ENCODE data around the gene ABAT. TPM values are rescaled to one million over a fixed set of nuclear protein-coding genes. Genes with fewer than 3 reads are reported as not detected.

The ABAT gene
- 10 to 100 TPM in 3 of 4 donors, 1 to 10 TPM in 1; 9.6 to 24.0 (median 21.3) TPM for total RNA-seq

GRCh38 chr16:8674413-8675022, at the start of gene ABAT:
ABAT (plus strand) TSS chr16:8674617; CDS start chr16:8735740, 61,123 bp downstream.
- peak within 1 kb of the TSS; percentile 68 to 83 (median 76) for H3K4me3 ChIP-seq
- H3K9me3 ChIP-seq: peaks cover 0 to 3% (median 0%) of the 10 kb centered on the region in 4 donors
- H3K27me3 ChIP-seq: no peaks in the 10 kb centered on the region
- H3K4me1 ChIP-seq: peaks cover 0 to 22% (median 12%) of the 10 kb centered on the region in 4 donors
- H3K27ac ChIP-seq: peak within 1 kb of the TSS; percentile 13 to 84 (median 63)
- TF ChIP-seq POLR2A (IDR thresholded peaks at IDR 0.05) (peak; percentile 30 to 70), EP300 (IDR thresholded peaks at IDR 0.05) (peak; percentile 26 to 83)
- TF ChIP-seq, protein P1, sequence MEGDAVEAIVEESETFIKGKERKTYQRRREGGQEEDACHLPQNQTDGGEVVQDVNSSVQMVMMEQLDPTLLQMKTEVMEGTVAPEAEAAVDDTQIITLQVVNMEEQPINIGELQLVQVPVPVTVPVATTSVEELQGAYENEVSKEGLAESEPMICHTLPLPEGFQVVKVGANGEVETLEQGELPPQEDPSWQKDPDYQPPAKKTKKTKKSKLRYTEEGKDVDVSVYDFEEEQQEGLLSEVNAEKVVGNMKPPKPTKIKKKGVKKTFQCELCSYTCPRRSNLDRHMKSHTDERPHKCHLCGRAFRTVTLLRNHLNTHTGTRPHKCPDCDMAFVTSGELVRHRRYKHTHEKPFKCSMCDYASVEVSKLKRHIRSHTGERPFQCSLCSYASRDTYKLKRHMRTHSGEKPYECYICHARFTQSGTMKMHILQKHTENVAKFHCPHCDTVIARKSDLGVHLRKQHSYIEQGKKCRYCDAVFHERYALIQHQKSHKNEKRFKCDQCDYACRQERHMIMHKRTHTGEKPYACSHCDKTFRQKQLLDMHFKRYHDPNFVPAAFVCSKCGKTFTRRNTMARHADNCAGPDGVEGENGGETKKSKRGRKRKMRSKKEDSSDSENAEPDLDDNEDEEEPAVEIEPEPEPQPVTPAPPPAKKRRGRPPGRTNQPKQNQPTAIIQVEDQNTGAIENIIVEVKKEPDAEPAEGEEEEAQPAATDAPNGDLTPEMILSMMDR (IDR thresholded peaks at IDR 0.05): no peak
- peak; percentile 77 to 83 for DNase-seq (ENCODE audit: low spot score in 2 of 2)
- peaks cover 0 to 10% (median 0%) of the 10 kb centered on the region in 3 donors for H3K36me3 ChIP-seq
- WGBS, 2 donors: 3 to 5% methylated on average over 19 to 27 of the region's 49 CpGs

DNA sequence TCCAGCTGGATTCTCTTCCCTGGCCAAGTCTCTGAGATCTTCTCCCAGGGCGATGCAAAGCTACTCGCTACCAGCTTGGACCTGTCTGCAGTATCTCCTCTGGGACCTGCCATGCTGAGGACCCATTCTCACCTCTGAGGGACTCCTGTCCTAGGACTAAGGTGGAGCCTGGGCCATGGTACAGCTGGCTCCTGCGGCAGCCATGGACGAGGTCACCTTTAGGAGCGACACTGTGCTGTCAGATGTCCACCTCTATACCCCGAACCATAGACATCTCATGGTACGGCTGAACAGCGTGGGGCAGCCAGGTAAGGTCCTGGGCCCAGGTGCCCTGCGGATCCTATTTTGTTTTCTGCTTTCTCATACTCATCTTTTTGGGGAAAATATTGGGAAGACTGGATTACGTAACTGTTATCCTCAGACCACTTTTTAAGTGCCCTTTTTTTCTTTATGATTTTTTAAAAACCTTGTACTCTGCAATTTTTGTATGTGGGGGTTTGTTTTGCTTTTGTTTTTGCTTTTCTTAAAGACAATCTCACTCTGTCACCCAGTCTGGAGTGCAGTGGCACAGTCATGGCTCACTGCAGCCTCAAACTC, 48.8 kb upstream of the ABAT start:
- no peak overlapping the region for H3K27ac ChIP-seq
- H3K9me3 ChIP-seq: no peaks in the 10 kb centered on the region
- no peaks in the 10 kb centered on the region for H3K27me3 ChIP-seq
- no peak overlapping the region for H3K4me3 ChIP-seq
- H3K36me3 ChIP-seq: peaks cover 0 to 54% (median 13%) of the 10 kb centered on the region in 3 donors
- DNase-seq (ENCODE audit: low spot score in 2 of 2): no peak
- TF ChIP-seq, protein P1 (IDR thresholded peaks at IDR 0.05): no peak
- no peak for TF ChIP-seq EP300 (IDR thresholded peaks at IDR 0.05)
- TF ChIP-seq POLR2A (IDR thresholded peaks at IDR 0.05): no peak
- H3K4me1 ChIP-seq: peaks cover 0 to 19% (median 7%) of the 10 kb centered on the region in 4 donors
- WGBS, 2 donors: 90 to 95% methylated on average over 10 of the region's 10 CpGs

DNA sequence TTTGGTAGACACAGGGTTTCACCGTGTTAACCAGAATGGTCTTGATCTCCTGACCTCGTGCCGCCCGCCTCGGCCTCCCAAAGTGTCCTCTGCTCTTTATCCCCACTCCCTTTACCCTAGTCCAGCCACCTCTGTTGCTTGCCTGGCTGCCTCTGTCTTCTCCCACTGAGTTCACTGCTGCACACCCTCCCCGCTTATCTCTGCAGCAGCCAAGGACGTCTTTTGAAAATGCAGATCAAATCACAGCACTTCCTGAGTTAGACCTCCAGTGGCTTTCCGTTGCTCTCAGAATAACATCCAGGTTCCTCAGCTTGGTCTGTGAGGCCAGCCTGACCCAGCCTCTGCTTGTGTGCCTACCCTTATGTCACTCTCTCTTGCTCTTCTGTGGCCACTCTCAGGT, 47.5 kb upstream of the ABAT start:
- peaks cover 0 to 25% (median 7%) of the 10 kb centered on the region in 4 donors for H3K4me1 ChIP-seq
- H3K27ac ChIP-seq: no peak overlapping the region
- no peak for DNase-seq (ENCODE audit: low spot score in 2 of 2)
- TF ChIP-seq POLR2A (IDR thresholded peaks at IDR 0.05) (no peak), EP300 (IDR thresholded peaks at IDR 0.05) (no peak)
- TF ChIP-seq, protein P1 (IDR thresholded peaks at IDR 0.05): no peak
- H3K36me3 ChIP-seq: peaks cover 3 to 67% (median 21%) of the 10 kb centered on the region in 3 donors
- 95% methylated on average over 8 of the region's 8 CpGs for WGBS, 2 donors
- no peak overlapping the region for H3K4me3 ChIP-seq
- H3K27me3 ChIP-seq: no peaks in the 10 kb centered on the region
- H3K9me3 ChIP-seq: no peaks in the 10 kb centered on the region

- WGBS, 2 donors: 77 to 80% methylated on average over 4 of the region's 4 CpGs
- no peak for DNase-seq (ENCODE audit: low spot score in 2 of 2)
- no peak overlapping the region for H3K27ac ChIP-seq
- H3K9me3 ChIP-seq: no peaks in the 10 kb centered on the region
- TF ChIP-seq EP300 (IDR thresholded peaks at IDR 0.05) (no peak), POLR2A (IDR thresholded peaks at IDR 0.05) (no peak)
- TF ChIP-seq, protein P1 (IDR thresholded peaks at IDR 0.05): no peak
- no peak overlapping the region for H3K4me3 ChIP-seq
- peaks cover 3 to 73% (median 21%) of the 10 kb centered on the region in 3 donors for H3K36me3 ChIP-seq
- H3K27me3 ChIP-seq: no peaks in the 10 kb centered on the region
- peaks cover 0 to 26% (median 3%) of the 10 kb centered on the region in 4 donors for H3K4me1 ChIP-seq
Observed at GRCh38 chr16:8627456-8627855, 47.0 kb upstream of the ABAT start.

All from tibial nerve (tissue), 4 donors.